H9 (cell line): ENCODE results near the gene BOD1. TPM values are rescaled to one million over a fixed set of nuclear protein-coding genes. Genes with fewer than 3 reads are reported as not detected.

Source experiments
- DNase-seq: peaks from one replicate; pipeline ENCODE4 v3.0.0-alpha.2; 2017
- H2AFZ ChIP-seq: one replicate; pipeline ENCODE4 v1.6.1; 2013; ENCODE audit warnings: mild to moderate bottlenecking, low read length, control low read depth, moderate library complexity
- H2AK5ac ChIP-seq: 2 replicates; pipeline ENCODE4 v1.6.1; 2013; ENCODE audit warnings: low read length, control low read depth, mixed read lengths; ENCODE audit not compliant: insufficient read length
- H2BK120ac ChIP-seq: one replicate; pipeline ENCODE4 v1.6.1; 2013; ENCODE audit warnings: low read depth, mild to moderate bottlenecking, low read length, control low read depth, inconsistent platforms; ENCODE audit not compliant: poor library complexity, severe bottlenecking
- H2BK12ac ChIP-seq: 2 replicates; pipeline ENCODE4 v1.6.1; 2013; ENCODE audit warnings: low read length, control low read depth, mixed read lengths, low read depth; ENCODE audit not compliant: insufficient read length
- H2BK15ac ChIP-seq: 2 replicates; pipeline ENCODE4 v1.6.1; 2013; ENCODE audit warnings: low read depth, low read length, control low read depth
- H2BK20ac ChIP-seq: one replicate; pipeline ENCODE4 v1.6.1; 2013; ENCODE audit warnings: low read depth, mild to moderate bottlenecking, low read length, control low read depth, inconsistent platforms; ENCODE audit not compliant: poor library complexity, severe bottlenecking
- H2BK5ac ChIP-seq: 2 replicates; pipeline ENCODE4 v1.6.1; 2013; ENCODE audit warnings: low read length, control low read depth, mixed read lengths; ENCODE audit not compliant: insufficient read length
- H3K14ac ChIP-seq: 2 replicates; pipeline ENCODE4 v1.6.1; 2013; ENCODE audit warnings: low read length, control low read depth; ENCODE audit not compliant: insufficient read depth
- H3K18ac ChIP-seq: 2 replicates; pipeline ENCODE4 v1.6.1; 2013; ENCODE audit warnings: low read depth, mild to moderate bottlenecking, mixed read lengths, low read length, control low read depth; ENCODE audit not compliant: insufficient read length
- H3K23ac ChIP-seq: 2 replicates; pipeline ENCODE4 v1.6.1; 2013; ENCODE audit warnings: low read length, control low read depth, mixed read lengths, low read depth; ENCODE audit not compliant: insufficient read length
- H3K23me2 ChIP-seq: 2 replicates; pipeline ENCODE4 v1.6.1; 2013; ENCODE audit warnings: low read depth, mild to moderate bottlenecking, mixed read lengths, low read length, control low read depth; ENCODE audit not compliant: insufficient read length, poor library complexity, severe bottlenecking
- H3K27ac ChIP-seq: 2 replicates; pipeline ENCODE4 v1.5.1; 2013; ENCODE audit warnings: low read length, control low read depth, mixed read lengths, low read depth; ENCODE audit not compliant: insufficient read length
- H3K27me3 ChIP-seq: 2 replicates; pipeline ENCODE4 v1.6.1; 2013; ENCODE audit warnings: low read length, control low read depth, inconsistent platforms; ENCODE audit not compliant: insufficient read depth
- H3K4ac ChIP-seq: 2 replicates; pipeline ENCODE4 v1.6.1; 2013; ENCODE audit warnings: low read depth, mild to moderate bottlenecking, control low read depth, inconsistent platforms, low read length, moderate library complexity
- H3K4me1 ChIP-seq: 2 replicates; pipeline ENCODE4 v1.6.1; 2013; ENCODE audit warnings: low read length, control low read depth, inconsistent platforms; ENCODE audit not compliant: insufficient read depth
- H3K4me2 ChIP-seq: 2 replicates; pipeline ENCODE4 v1.6.1; 2013; ENCODE audit warnings: low read length, control low read depth, mixed read lengths; ENCODE audit not compliant: insufficient read length, insufficient read depth
- H3K56ac ChIP-seq: 2 replicates; pipeline ENCODE4 v1.6.1; 2013; ENCODE audit warnings: low read depth, mild to moderate bottlenecking, mixed read lengths, low read length, control low read depth; ENCODE audit not compliant: insufficient read length
- H3K79me1 ChIP-seq: 2 replicates; pipeline ENCODE4 v1.6.1; 2013; ENCODE audit warnings: low read depth, mild to moderate bottlenecking, moderate library complexity, low read length, control low read depth, inconsistent platforms; ENCODE audit not compliant: insufficient read depth, poor library complexity, severe bottlenecking
- H3K79me2 ChIP-seq: 2 replicates; pipeline ENCODE4 v1.6.1; 2013; ENCODE audit warnings: low read length, control low read depth, inconsistent platforms; ENCODE audit not compliant: insufficient read depth
- H3K9ac ChIP-seq: 2 replicates; pipeline ENCODE4 v1.6.1; 2013; ENCODE audit warnings: low read length, control low read depth, mixed read lengths; ENCODE audit not compliant: insufficient read length; ENCODE audit errors: extremely low read depth
- H3K9me3 ChIP-seq: one replicate; pipeline ENCODE4 v1.6.1; 2013; ENCODE audit warnings: low read depth, low read length, inconsistent platforms; ENCODE audit not compliant: control insufficient read depth
- H3T11ph ChIP-seq: one replicate; pipeline ENCODE4 v1.6.1; 2013; ENCODE audit warnings: mild to moderate bottlenecking, low read length, control low read depth, inconsistent platforms
- H4K20me1 ChIP-seq: one replicate; pipeline ENCODE4 v1.6.1; 2013; ENCODE audit not compliant: control insufficient read depth, insufficient read length, insufficient read depth
- H4K5ac ChIP-seq: 2 replicates; pipeline ENCODE4 v1.6.1; 2013; ENCODE audit warnings: low read depth, mild to moderate bottlenecking, mixed read lengths, low read length, control low read depth; ENCODE audit not compliant: insufficient read length
- H4K8ac ChIP-seq: replicated peaks from 2 replicates; pipeline ENCODE4 v1.6.1; 2013; ENCODE audit warnings: low read length, control low read depth, mixed read lengths, low read depth; ENCODE audit not compliant: insufficient read length
- H4K91ac ChIP-seq: 2 replicates; pipeline ENCODE4 v1.6.1; 2013; ENCODE audit warnings: low read depth, mild to moderate bottlenecking, moderate library complexity, mixed read lengths, low read length, control low read depth; ENCODE audit not compliant: insufficient read length
- H3K27ac Mint-ChIP-seq, 3 experiments: 2 replicates in 2 of 3; 3 replicates in 1 of 3; pipeline ENCODE4 v1.8.0; 2020 to 2021; ENCODE audit warnings: mixed read lengths in 3 of 3, mild to moderate bottlenecking in 1 of 3, moderate library complexity in 1 of 3
- H3K27me3 Mint-ChIP-seq: 2 replicates; pipeline ENCODE4 v1.8.0; 2021; ENCODE audit warnings: low read depth, mild to moderate bottlenecking, moderate library complexity, mixed read lengths
- H3K36me3 Mint-ChIP-seq, 3 experiments: 2 replicates in 2 of 3; 3 replicates in 1 of 3; pipeline ENCODE4 v1.8.0; 2020 to 2021; ENCODE audit warnings: low read depth in 3 of 3, mixed read lengths in 3 of 3; ENCODE audit not compliant: insufficient read depth in 1 of 3
- H3K4me1 Mint-ChIP-seq, 2 experiments: 2 replicates each; pipeline ENCODE4 v1.8.0; 2020; ENCODE audit warnings: mixed read lengths in 2 of 2
- H3K4me3 Mint-ChIP-seq, 2 experiments: 2 replicates in 1 of 2; 3 replicates in 1 of 2; pipeline ENCODE4 v1.8.0; 2020 to 2021; ENCODE audit warnings: mild to moderate bottlenecking in 2 of 2, mixed read lengths in 2 of 2, moderate library complexity in 1 of 2
- H3K9me3 Mint-ChIP-seq, 2 experiments: 2 replicates in 1 of 2; 3 replicates in 1 of 2; pipeline ENCODE4 v1.8.0; 2020; ENCODE audit warnings: mild to moderate bottlenecking in 2 of 2, mixed read lengths in 2 of 2, moderate library complexity in 1 of 2
- CTCF ChIP-seq: fragments of 200-600 bp; sonication (generic); conservative IDR thresholded peaks from 3 replicates; pipeline ENCODE4 v1.8.0; 2021; ENCODE audit warnings: antibody characterized with exemption, mild to moderate bottlenecking
- WGBS: extraction: QIAGEN DNeasy Blood & Tissue Kit; methylation state at CpG from one replicate; pipeline ENCODE4 v1.1.7; 2013; ENCODE audit warnings: missing lambda C conversion rate, low lambda C conversion rate, mixed read lengths; ENCODE audit not compliant: insufficient read length; ENCODE audit errors: extremely low coverage; 5-methylcytosine and 5-hydroxymethylcytosine counted together
- total RNA-seq: library from RNA; stranded (reverse); gene quantifications from 2 replicates; pipeline ENCODE4 v1.2.1, GENCODE V29; 2021

The BOD1 gene
- total RNA-seq, 1 experiment from 2014 or later, result 121 TPM

GRCh38 chr5:173591056-173591514, 25.4 kb downstream of the BOD1 start:
- Histone ChIP-seq H3K56ac (no peak overlapping the region), H2AK5ac (no peak overlapping the region), H3K14ac (no peak overlapping the region), H2BK15ac (no peak overlapping the region), H3K4me1 (no peaks in the 10 kb centered on the region), H2BK12ac (no peak overlapping the region), H3K9ac (no peak overlapping the region), H3K23me2 (no peaks in the 10 kb centered on the region), H2BK120ac (no peak overlapping the region), H3K9me3 (peaks cover 24% of the 10 kb centered on the region), H3K79me2 (no peaks in the 10 kb centered on the region), H3K79me1 (no peaks in the 10 kb centered on the region), H3K18ac (no peak overlapping the region), H4K5ac (no peak overlapping the region), H4K20me1 (no peaks in the 10 kb centered on the region), H3K27me3 (no peaks in the 10 kb centered on the region), H4K91ac (no peak overlapping the region), H3K4ac (no peak overlapping the region), H2BK5ac (no peak overlapping the region), H2BK20ac (no peak overlapping the region), H3T11ph (no peak overlapping the region), H2AFZ (no peak overlapping the region), H3K27ac (no peak overlapping the region), H3K4me2 (no peak overlapping the region), H3K23ac (no peak overlapping the region), H4K8ac (no peak overlapping the region)
- TF ChIP-seq CTCF, result no peak
- Mint-ChIP-seq H3K4me1 (no peaks in the 10 kb centered on the region), H3K4me3 (no peak overlapping the region), H3K9me3 (peaks cover 56 to 64% of the 10 kb centered on the region in 2 experiments), H3K36me3 (peaks cover 35 to 44% (median 41%) of the 10 kb centered on the region in 3 experiments), H3K27me3 (peaks cover 15% of the 10 kb centered on the region), H3K27ac (no peak overlapping the region)
- WGBS, result no CpG with 5 or more reads among the region's 11 CpGs
- DNase-seq, result no peak
